HG03135 (cell line): ENCODE results near the gene ZNF845.
"Not testable (repeated sequence)": the region's sequence is repeated elsewhere in the genome, so short reads cannot be mapped to it uniquely, and the experiment has no call there.

Experiments
- ATAC-seq: cut with Tn5 transposase; IDR thresholded peaks from one replicate; pipeline ENCODE4 v1.9.1; 2021; ENCODE audit warnings: mild to moderate bottlenecking, moderate library complexity; ENCODE audit not compliant: unreplicated experiment

The ZNF845 gene

DNA sequence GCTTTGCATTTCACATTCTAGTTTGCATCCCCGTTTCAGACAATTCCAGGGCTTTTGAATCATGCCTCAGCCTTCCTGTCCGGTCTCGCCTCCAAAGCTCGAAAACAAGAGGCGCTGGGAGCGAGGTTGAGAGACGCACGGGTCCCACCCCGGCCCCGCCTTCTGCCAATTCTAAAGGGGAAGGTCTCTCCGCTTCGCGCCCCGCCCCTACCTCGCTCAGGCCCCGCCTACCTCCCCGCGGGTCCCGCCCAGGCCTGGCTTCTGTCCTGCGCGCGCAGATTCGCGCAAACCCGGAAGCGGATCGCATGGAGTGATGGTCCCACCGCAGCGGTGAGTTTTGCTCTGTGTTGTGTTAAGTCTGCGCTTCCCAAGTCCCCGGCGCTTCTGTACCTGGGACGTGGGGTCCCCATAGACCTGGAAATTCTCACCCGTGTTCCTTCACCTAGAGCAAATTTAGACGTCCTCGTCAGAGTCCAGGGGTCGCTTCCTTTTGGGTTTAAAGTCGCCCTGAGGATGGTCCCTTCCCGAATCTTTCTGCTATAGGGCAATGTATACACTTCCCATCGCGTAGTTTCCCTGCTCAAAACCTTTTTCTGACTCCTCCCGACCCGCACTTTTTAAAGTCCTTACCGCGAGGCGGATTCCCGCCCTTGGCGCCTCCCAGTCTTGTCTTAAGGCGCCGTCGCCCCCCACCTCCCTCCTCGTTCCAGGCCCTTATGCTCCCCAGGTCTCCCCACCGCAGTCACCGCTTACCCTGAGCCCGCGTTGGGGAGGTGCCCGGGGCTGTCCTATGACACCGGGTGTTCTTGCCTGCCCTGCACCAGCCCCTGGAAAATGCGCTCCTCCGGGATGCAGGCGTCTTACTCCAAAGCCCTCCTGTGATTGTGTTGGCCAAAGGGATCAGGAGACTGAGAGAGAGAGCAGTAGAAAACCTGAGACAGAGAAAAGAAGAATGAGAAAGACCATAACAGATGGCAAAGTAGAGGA is at the start of gene ZNF845:
Gene ZNF845, plus strand, starts transcription at position 287 of the 987 bp plus-strand sequence. CDS start 7,559 bp downstream, outside the sequence.
- ATAC-seq, result peak; percentile 91

- no peak for ATAC-seq
Observed at GRCh38 chr19:53285087-53285486, 48.5 kb upstream of the ZNF845 start.

DNA sequence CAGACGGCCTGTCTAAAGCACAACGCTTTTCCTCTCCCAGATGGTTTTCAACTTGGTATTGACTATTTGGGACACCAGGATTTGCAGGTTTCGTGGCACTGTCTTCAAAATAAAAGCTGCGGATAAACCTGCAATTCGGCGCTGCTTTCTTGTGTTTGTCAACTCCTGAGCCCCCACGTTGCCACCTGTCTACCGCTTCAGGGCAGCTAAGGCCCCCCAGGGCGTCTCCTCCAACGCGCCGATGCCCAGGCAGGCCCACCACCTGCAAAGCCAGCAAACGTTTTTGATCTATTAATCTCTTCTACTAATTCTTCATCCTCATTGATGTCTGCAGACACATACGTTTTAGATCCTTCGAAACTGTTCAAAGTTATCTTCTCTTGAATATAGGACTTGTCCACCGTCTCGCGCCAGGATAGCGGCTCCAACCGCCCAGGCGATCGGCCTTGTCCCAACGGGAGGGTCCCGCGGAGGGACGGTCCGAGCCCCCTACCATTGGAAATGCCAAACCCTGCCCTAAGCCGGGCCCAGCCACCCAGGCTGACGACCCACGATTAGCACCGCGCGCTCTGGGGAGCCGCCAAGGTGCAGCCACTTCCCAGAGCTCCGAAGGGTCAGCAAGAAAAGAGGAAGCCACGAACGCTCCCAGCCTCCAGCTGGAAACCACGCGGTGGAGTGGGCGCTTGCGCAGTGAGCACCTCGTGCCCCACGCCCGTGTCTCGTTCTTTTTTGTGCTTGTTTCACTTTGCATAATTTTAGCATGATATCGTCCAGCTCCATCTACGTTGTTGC is 42.6 kb upstream of the ZNF845 start:
- ATAC-seq, result no peak

GRCh38 chr19:53294786-53295441 is 38.6 kb upstream of the ZNF845 start:
- no peak for ATAC-seq

GRCh38 chr19:53301341-53301740 is 32.2 kb upstream of the ZNF845 start:
- ATAC-seq, result not testable (repeated sequence)

- ATAC-seq, result no peak
Observed at GRCh38 chr19:53308339-53308811, 25.2 kb upstream of the ZNF845 start.

DNA sequence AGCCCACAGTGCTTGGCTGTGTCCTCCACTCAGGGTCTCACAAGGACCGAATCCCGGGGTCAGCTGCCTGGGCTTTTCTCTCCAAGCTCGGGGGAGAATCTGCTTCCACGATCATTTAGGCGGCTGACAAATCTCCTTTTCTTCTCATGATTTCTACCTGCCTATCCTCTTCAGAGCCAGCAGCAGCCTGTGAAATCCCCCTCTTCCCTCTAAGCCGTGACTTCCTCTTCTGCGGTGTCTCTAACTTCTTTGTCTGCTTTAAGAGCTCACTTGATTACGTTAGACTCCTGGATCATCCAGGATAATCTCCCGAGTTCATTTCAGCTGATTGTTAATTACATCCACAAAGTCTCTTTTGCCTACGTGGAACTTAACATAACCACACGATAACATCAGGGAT is 22.5 kb upstream of the ZNF845 start:
- no peak for ATAC-seq

DNA sequence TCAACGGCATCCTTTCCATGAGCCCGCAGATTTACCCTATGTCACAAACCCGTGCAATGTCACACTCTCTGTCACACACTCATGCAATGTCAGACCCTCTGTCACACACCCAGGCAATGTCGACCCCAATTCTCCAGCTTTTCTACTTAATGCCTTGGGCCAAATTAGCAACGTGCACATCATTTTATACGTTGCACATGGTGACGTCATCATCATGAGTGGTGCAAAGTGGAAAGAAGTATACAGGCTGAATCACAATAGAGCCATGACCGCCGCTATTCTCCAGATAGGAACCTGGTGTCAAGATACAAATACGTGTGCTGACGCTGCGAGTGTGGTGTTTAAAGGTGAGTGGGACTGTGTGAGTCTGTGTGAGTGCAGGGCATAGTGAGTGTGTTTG is 21.7 kb upstream of the ZNF845 start:
- ATAC-seq, result no peak

DNA sequence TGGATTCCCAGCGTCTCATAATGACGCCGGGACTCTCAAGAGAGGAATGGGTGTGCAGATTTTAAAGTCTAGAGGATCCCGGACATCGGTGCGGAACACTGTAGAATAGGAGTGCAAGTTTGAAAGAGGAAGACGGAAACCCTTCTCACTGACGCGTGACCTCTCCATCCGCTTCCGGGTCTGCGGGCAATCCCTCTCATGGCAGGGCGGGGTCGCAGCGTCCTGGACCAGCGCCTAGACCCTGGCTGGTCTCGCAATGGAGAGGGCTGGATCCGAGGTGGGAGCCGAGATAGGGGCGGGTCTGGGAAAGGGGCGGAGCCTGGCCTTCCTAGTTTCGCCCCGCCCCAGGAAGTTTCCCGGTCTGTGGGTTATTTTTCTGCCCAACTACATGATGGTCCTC is 4.6 kb upstream of the ZNF845 start:
- ATAC-seq, result no peak

DNA sequence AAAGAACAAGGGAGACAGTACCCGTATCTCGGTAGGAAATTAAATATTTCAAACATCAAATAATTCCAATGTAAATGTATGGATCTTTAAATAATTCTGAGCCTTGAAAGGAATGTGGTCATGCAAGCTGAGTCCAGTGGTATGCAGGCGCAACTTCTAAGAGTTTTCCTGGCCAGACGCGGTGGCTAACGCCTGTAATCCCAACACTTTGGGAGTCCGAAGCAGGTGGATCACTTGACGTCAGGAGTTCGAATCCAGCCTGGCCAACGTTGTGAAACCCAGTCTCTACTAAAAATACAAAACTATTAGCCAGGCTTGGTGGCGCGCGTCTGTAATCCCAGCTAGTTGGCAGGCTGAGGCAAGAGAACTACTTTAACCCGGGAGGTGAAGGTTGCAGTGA is 1.1 kb upstream of the ZNF845 start:
- no peak for ATAC-seq

DNA sequence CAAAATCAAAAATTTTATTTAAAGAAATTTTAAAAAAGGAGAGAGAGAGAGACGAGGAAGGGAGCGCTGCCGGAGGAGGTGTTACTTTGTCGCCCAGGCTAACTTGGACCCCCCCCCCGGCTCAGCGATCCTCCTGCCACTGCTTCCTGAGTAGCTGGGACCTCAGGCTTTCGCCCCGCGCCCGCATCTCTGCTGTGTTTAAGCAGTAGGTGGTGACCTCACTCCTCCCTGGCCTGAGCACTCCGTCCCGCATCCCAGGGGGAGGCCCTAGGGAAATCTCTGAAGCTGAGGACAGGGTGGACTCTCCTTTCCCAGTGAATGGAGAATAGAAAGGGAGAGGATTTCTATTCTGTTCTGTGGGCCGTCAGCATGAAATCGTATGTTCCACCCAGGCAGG is 485 bp upstream of the ZNF845 start:
- ATAC-seq, result peak; percentile 14

- not testable (repeated sequence) for ATAC-seq
Observed at GRCh38 chr19:53344403-53344802, 10.9 kb downstream of the ZNF845 start.

GRCh38 chr19:53355739-53356138 is 22.2 kb downstream of the ZNF845 start:
- ATAC-seq, result no peak

GRCh38 chr19:53357821-53358581 is 24.5 kb downstream of the ZNF845 start:
- no peak for ATAC-seq

DNA sequence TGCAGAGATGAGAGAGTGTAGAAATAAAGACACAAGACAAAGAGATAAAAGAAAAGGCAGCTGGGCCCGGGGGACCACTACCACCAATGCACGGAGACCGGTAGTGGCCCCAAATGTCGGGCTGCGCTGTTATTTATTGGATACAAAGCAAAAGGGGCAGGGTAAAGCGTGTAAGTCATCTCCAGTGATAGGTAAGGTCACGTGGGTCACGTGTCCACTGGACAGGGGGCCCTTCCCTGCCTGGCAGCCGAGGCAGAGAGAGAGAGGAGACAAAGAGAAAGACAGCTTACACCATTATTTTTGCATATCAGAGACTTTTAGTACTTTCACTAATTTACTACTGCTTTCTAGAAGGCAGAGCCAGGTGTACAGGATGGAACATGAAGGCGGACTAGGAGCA is 26.5 kb downstream of the ZNF845 start:
- not testable (repeated sequence) for ATAC-seq

DNA sequence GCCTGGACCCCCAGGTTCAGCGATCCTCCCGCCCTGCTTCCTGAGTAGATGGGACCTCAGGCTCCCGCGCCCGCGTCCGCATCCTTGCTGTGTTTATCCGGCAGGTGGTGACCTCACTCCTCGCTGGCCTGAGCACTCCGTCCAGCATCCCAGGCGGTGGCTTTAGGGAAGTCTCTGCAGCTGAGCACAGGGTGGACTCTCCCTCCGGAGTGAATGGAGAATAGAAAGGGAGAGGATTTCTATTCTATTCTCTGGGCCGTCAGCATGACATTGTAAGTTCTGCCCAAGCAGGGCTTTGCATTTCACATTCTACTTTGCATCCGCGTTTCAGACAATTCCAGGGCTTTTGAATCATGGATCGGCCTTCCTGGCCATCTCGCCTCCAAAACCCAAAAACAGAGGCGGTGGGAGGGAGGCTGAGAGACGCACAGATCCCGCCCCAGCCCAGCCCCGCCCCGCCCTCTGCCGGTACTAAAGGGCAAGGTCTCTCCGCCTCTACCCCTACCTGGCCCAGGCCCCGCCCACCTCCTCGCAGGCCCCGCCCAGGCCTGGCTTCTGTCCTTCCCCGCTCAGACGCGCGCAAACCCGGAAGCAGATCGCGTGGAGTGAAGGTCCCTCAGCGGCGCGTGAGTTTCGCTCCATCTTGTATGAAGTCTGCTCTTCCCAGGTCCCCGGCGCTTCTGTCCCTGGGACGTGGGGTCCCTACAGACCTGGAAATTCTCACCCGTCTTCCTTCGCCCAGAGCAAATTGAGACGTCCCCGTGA is 31.8 kb downstream of the ZNF845 start, which contains the start of gene ZNF525:
Gene ZNF525, plus strand, starts transcription at position 572 of the 765 bp plus-strand sequence. CDS start 6,577 bp downstream, outside the sequence.
- ATAC-seq, result peak; percentile 99

GRCh38 chr19:53365899-53366493 is 32.4 kb downstream of the ZNF845 start:
- ATAC-seq, result peak; percentile 42

DNA sequence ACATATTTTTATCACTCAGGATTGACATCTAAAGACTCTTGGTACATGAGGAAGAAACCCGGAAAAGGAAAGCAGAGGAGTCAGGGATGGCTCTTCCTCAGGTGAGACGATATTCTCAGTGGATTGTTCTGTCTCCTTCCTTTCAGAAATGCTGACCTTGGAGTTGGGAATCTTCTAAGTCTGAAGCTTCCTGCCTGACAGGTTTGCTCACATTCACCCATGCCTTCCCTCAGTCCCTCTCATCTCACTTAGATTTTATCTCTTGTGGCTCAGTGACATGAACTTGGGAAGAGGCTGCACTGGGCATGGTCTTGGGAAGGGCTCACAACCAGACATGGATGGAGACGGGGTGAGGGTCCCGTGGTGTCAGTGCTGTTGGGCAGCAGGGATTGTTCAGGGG is 38.6 kb downstream of the ZNF845 start:
- ATAC-seq, result no peak

GRCh38 chr19:53374288-53374687 is 40.7 kb downstream of the ZNF845 start:
- ATAC-seq, result no peak
